Measurements from ENCODE around the gene VSTM2L. TPM values are rescaled to one million over a fixed set of nuclear protein-coding genes. Genes with fewer than 3 reads are reported as not detected.

The VSTM2L gene
- total and polyA plus RNA-seq, 2 of the 13 experiments (the other 11 are each of a cell fraction or from before 2014, with no cell fraction given) = not detected

GRCh38 chr20:37885593-37886503 is 17.1 kb upstream of the VSTM2L start (continued):
- no peak for TF ChIP-seq NFAT5 (CRISPR knock-in tag; IDR thresholded peaks at IDR 0.05)
- TF ChIP-seq ZC3H13 (CRISPR knock-in tag; IDR thresholded peaks at IDR 0.05) = no peak
- TF ChIP-seq ZNF687 (CRISPR knock-in tag; IDR thresholded peaks at IDR 0.05) = no peak
- TF ChIP-seq ARNT (IDR thresholded peaks at IDR 0.05) = no peak
- TF ChIP-seq HES4 (CRISPR knock-in tag; IDR thresholded peaks at IDR 0.05; ENCODE audit: borderline replicate concordance) = no peak
- 0 out of 2 replicates have a peak, but pooled peaks have one; percentile 10 for TF ChIP-seq ZNF567 (CRISPR knock-in tag; IDR thresholded peaks at IDR 0.05; ENCODE audit: borderline replicate concordance)
- no peak for TF ChIP-seq TMF1 (CRISPR knock-in tag; IDR thresholded peaks at IDR 0.05; ENCODE audit: low read depth)
- 0 out of 2 replicates have a peak, but pooled peaks have one; percentile 4 for TF ChIP-seq SNAPC2 (CRISPR knock-in tag; IDR thresholded peaks at IDR 0.05)
- TF ChIP-seq CTCF (CRISPR knock-in tag; IDR thresholded peaks at IDR 0.05) = peak; percentile 50
- no peak for TF ChIP-seq SNRNP70 (IDR thresholded peaks at IDR 0.05; ENCODE audit: low read depth, low read length)
- no peak for TF ChIP-seq NFIC (IDR thresholded peaks at IDR 0.05; ENCODE audit: low read length)
- no peak for TF ChIP-seq ETV6 (CRISPR knock-in tag; conservative IDR thresholded peaks at IDR 0.05)
- no peak; the same call in 1 of the 2 replicates for TF ChIP-seq EED (CRISPR knock-in tag; IDR thresholded peaks at IDR 0.05)
- peak; percentile 29; the same call in 1 of the 2 replicates for TF ChIP-seq ZNF350 (CRISPR knock-in tag; IDR thresholded peaks at IDR 0.05; ENCODE audit: borderline replicate concordance, low read depth)
- 0 out of 2 replicates have a peak, but pooled peaks have one; percentile 12 for TF ChIP-seq HDAC2 (CRISPR knock-in tag; IDR thresholded peaks at IDR 0.05)
- no peak for TF ChIP-seq TCF7 (IDR thresholded peaks at IDR 0.05; ENCODE audit: low read depth)
- peak; percentile 37; the same call in 1 of the 2 replicates for TF ChIP-seq FOXO1 (CRISPR knock-in tag; IDR thresholded peaks at IDR 0.05)

Measured in HepG2 (cell line).